ENCODE measurements around the gene GLA. TPM values are rescaled to one million over a fixed set of nuclear protein-coding genes. Genes with fewer than 3 reads are reported as not detected.

The GLA gene
- total and polyA plus RNA-seq, 2 of the 4 experiments (the other 2 are of a cell fraction) = 27.9 to 38.7 TPM

DNA sequence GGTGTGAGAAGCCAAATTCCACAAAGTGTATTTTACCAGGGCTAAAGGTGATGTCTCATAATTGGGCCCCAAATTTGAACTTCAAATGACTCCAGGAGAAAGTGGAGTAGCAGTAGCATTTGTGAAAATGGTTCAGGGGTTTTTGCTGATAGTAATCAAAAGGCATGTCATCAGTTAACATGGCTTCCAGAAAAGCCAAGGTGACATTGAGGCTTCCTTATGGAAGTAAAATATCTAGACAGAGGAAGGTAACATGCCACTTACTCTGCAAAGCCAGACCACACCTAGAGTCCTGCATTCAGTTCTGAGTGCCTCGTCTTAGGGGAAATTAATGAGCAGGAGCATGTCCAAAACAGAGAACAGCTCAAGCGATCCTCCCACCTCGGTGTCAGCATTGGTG lies 19.1 kb downstream of the GLA start:
- no peak overlapping the region for H3K56ac ChIP-seq (ENCODE audit: extremely low read depth, insufficient read depth, low read length)
- intact Hi-C loops (cut with micrococcal nuclease) = no loop called here

More for the DNA sequence above, 19.1 kb downstream of the GLA start:
- no peak overlapping the region for H4K91ac ChIP-seq (ENCODE audit: insufficient read depth, low read depth, low read length)
- H3K36me3 ChIP-seq (ENCODE audit: control insufficient read depth, insufficient read depth, low read length) = peaks cover 5% of the 10 kb centered on the region; the same call in 1 of the 2 replicates
- H3K9me1 ChIP-seq (ENCODE audit: insufficient read depth, low read length) = peaks cover 4% of the 10 kb centered on the region
- no peak overlapping the region for H3K23ac ChIP-seq (ENCODE audit: low read depth, low read length)
- no peak overlapping the region for H3K27ac ChIP-seq (ENCODE audit: insufficient read depth, low read length)
- no peak overlapping the region for H4K5ac ChIP-seq (ENCODE audit: low read depth, low read length)
- H2AK5ac ChIP-seq (ENCODE audit: low read depth, low read length) = no peak overlapping the region
- no peaks in the 10 kb centered on the region for H3K9me3 ChIP-seq (ENCODE audit: control insufficient read depth, insufficient read depth, low read length)
- BruUV-seq (replicated peaks) = no TSS peak
- TF ChIP-seq NFE2L2 (IDR thresholded peaks at IDR 0.05; ENCODE audit: low read depth, low read length) = no peak
- no peak for TF ChIP-seq CEBPB (IDR thresholded peaks at IDR 0.05; ENCODE audit: low read depth, low read length)
- no peak for TF ChIP-seq MAFK (IDR thresholded peaks at IDR 0.05; ENCODE audit: low read depth, low read length)
- TF ChIP-seq RFX5 (IDR thresholded peaks at IDR 0.05; ENCODE audit: low read depth, low read length) = no peak
- TF ChIP-seq RCOR1 (IDR thresholded peaks at IDR 0.05; ENCODE audit: insufficient replicate concordance, low read length) = no peak
- no peak for TF ChIP-seq ELK1 (IDR thresholded peaks at IDR 0.05; ENCODE audit: borderline replicate concordance, low read depth, low read length)
- TF ChIP-seq USF2 (IDR thresholded peaks at IDR 0.05; ENCODE audit: low read depth, low read length) = no peak
- no peak for TF ChIP-seq RAD21 (IDR thresholded peaks at IDR 0.05; ENCODE audit: low read length)
- no peak for TF ChIP-seq POLR2A (IDR thresholded peaks at IDR 0.05; ENCODE audit: low read depth, low read length)
- TF ChIP-seq MAZ (IDR thresholded peaks at IDR 0.05; ENCODE audit: borderline replicate concordance, low read depth, low read length) = no peak
- TF ChIP-seq SMC3 (IDR thresholded peaks at IDR 0.05; ENCODE audit: low read depth, low read length) = no peak
- TF ChIP-seq BHLHE40 (IDR thresholded peaks at IDR 0.05; ENCODE audit: low read depth, low read length) = no peak
- no peak overlapping the region for H3K14ac ChIP-seq (replicated peaks; ENCODE audit: low read depth, low read length)
- no peak overlapping the region for H3K4ac ChIP-seq (ENCODE audit: low read depth, low read length)
- CTCF ChIA-PET = no interaction called here
- no peak overlapping the region for H2BK20ac ChIP-seq (ENCODE audit: low read depth, low read length)
- peaks cover 10% of the 10 kb centered on the region; the same call in 1 of the 2 replicates for H4K20me1 ChIP-seq (ENCODE audit: insufficient read depth, low read length)
- DNase-seq (no peak), ATAC-seq (ENCODE audit: low read depth) (no peak)
- no peaks in the 10 kb centered on the region for H3K4me1 ChIP-seq (ENCODE audit: control insufficient read depth, insufficient read depth, low read length)
- H3K27me3 ChIP-seq (ENCODE audit: control insufficient read depth, insufficient read depth, low read length) = peaks cover 16% of the 10 kb centered on the region; the same call in 1 of the 2 replicates
- no peak overlapping the region for H2BK5ac ChIP-seq (ENCODE audit: low read depth, low read length, poor library complexity, severe bottlenecking)
- no CpG with 5 or more reads among the region's 3 CpGs for WGBS, 2 experiments (ENCODE audit: extremely low coverage in 2 of 2, insufficient read length in 1 of 2)
- in situ Hi-C loops (cut with MboI; ENCODE audit: low sequenced_read_pairs) = no loop called here
- no peak overlapping the region for H3K4me3 ChIP-seq (ENCODE audit: insufficient read depth, low read depth, low read length)
- H2AK9ac ChIP-seq (replicated peaks; ENCODE audit: low read depth, low read length, poor library complexity) = no peak overlapping the region
- no peak overlapping the region for H4K8ac ChIP-seq (ENCODE audit: low read depth in 2 of 2, low read length in 2 of 2)
- dilution Hi-C loops (cut with HindIII; ENCODE audit: low sequenced_read_pairs, unreplicated experiment) = no loop called here
- no peak overlapping the region for H2BK120ac ChIP-seq (ENCODE audit: low read depth, low read length)
- H3K79me1 ChIP-seq (ENCODE audit: low read depth in 1 of 2, low read length in 2 of 2) = peaks cover 0 to 16% of the 10 kb centered on the region in 2 experiments; a peak in 2 of 4 replicates
- POLR2A ChIA-PET (ENCODE audit: unreplicated experiment) = no interaction called here
- no peak overlapping the region for H3K9ac ChIP-seq (ENCODE audit: low read depth, low read length)
- H2AFZ ChIP-seq (replicated peaks; ENCODE audit: low read length, poor library complexity) = no peak overlapping the region
- no peak overlapping the region for H3K18ac ChIP-seq (ENCODE audit: low read depth, low read length)
- H3K4me2 ChIP-seq (ENCODE audit: low read depth, low read length) = no peak overlapping the region
- H2BK15ac ChIP-seq (ENCODE audit: low read depth, low read length) = no peak overlapping the region
